Muscle layer of duodenum (tissue), 2 donors: ENCODE results near the gene STARD5.

ENCODE experiments used
- H3K27ac ChIP-seq: one replicate; pipeline ENCODE4 v1.7.0; 2013; ENCODE audit warnings: mild to moderate bottlenecking, low read length
- H3K27me3 ChIP-seq: one replicate; pipeline ENCODE4 v1.7.0; 2013; ENCODE audit warnings: low read depth, mild to moderate bottlenecking, control low read depth, low read length
- H3K36me3 ChIP-seq, 2 donors: one replicate each; pipeline ENCODE4 v1.7.0; 2013; ENCODE audit warnings: low read length in 2 of 2, control low read depth in 1 of 2, mild to moderate bottlenecking in 1 of 2; ENCODE audit not compliant: insufficient read depth in 2 of 2, control insufficient read depth in 1 of 2
- H3K4me1 ChIP-seq, 2 donors: one replicate each; pipeline ENCODE4 v1.7.0; 2013; ENCODE audit warnings: low read length in 2 of 2, mild to moderate bottlenecking in 2 of 2, control low read depth in 1 of 2, moderate library complexity in 1 of 2; ENCODE audit not compliant: insufficient read depth in 2 of 2, control insufficient read depth in 1 of 2
- H3K4me3 ChIP-seq, 2 donors: one replicate each; pipeline ENCODE4 v1.7.0; 2013; ENCODE audit warnings: low read length in 2 of 2, low read depth in 1 of 2, mild to moderate bottlenecking in 1 of 2
- H3K9me3 ChIP-seq, 2 donors: one replicate each; pipeline ENCODE4 v1.7.0; 2013; ENCODE audit warnings: low read length in 2 of 2, control low read depth in 1 of 2, mild to moderate bottlenecking in 1 of 2; ENCODE audit not compliant: control insufficient read depth in 1 of 2
- donor health status: healthy.

Gene STARD5

GRCh38 chr15:81323559-81323943, 390 bp downstream of the STARD5 start:
- Histone ChIP-seq H3K4me3 (peak overlapping the region; percentile 63 to 74), H3K9me3 (no peaks in the 10 kb centered on the region), H3K27ac (peak overlapping the region; percentile 65), H3K4me1 (peaks cover 0 to 16% of the 10 kb centered on the region in 2 donors), H3K27me3 (no peaks in the 10 kb centered on the region), H3K36me3 (peaks cover 0 to 5% of the 10 kb centered on the region in 2 donors)

- Histone ChIP-seq H3K4me3 (peak overlapping the region; percentile 6 to 74), H3K9me3 (no peaks in the 10 kb centered on the region), H3K36me3 (peaks cover 5 to 11% of the 10 kb centered on the region in 2 donors)
Measured at GRCh38 chr15:81322676-81323253, 1.2 kb downstream of the STARD5 start.

GRCh38 chr15:81321667-81322066, 2.3 kb downstream of the STARD5 start:
- Histone ChIP-seq H3K9me3 (no peaks in the 10 kb centered on the region), H3K36me3 (peaks cover 11 to 22% of the 10 kb centered on the region in 2 donors), H3K27me3 (no peaks in the 10 kb centered on the region), H3K4me1 (peaks cover 0 to 16% of the 10 kb centered on the region in 2 donors), H3K4me3 (no peak overlapping the region), H3K27ac (no peak overlapping the region)

More at GRCh38 chr15:81322676-81323253, 1.2 kb downstream of the STARD5 start:
- Histone ChIP-seq H3K4me1 (peaks cover 0 to 16% of the 10 kb centered on the region in 2 donors), H3K27ac (peak overlapping the region; percentile 33), H3K27me3 (no peaks in the 10 kb centered on the region)

- Histone ChIP-seq H3K4me1 (peaks cover 3 to 11% of the 10 kb centered on the region in 2 donors), H3K27me3 (no peaks in the 10 kb centered on the region)
Measured at GRCh38 chr15:81317642-81318017, 6.3 kb downstream of the STARD5 start.

GRCh38 chr15:81316267-81316666, 7.7 kb downstream of the STARD5 start:
- Histone ChIP-seq H3K36me3 (peaks cover 11 to 31% of the 10 kb centered on the region in 2 donors), H3K27me3 (no peaks in the 10 kb centered on the region), H3K27ac (no peak overlapping the region), H3K9me3 (no peaks in the 10 kb centered on the region), H3K4me1 (peaks cover 4 to 15% of the 10 kb centered on the region in 2 donors), H3K4me3 (no peak overlapping the region)

More at GRCh38 chr15:81317642-81318017, 6.3 kb downstream of the STARD5 start:
- peaks cover 11 to 26% of the 10 kb centered on the region in 2 donors for H3K36me3 ChIP-seq
- H3K4me3 ChIP-seq, result no peak overlapping the region
- H3K27ac ChIP-seq, result no peak overlapping the region
- no peaks in the 10 kb centered on the region for H3K9me3 ChIP-seq

- Histone ChIP-seq H3K9me3 (no peaks in the 10 kb centered on the region), H3K4me3 (no peak overlapping the region), H3K27me3 (no peaks in the 10 kb centered on the region), H3K27ac (no peak overlapping the region), H3K4me1 (peaks cover 4 to 21% of the 10 kb centered on the region in 2 donors), H3K36me3 (peaks cover 11 to 31% of the 10 kb centered on the region in 2 donors)
Measured at GRCh38 chr15:81315452-81316175, 8.3 kb downstream of the STARD5 start.

- no peaks in the 10 kb centered on the region for H3K9me3 ChIP-seq
- H3K36me3 ChIP-seq, result peaks cover 16 to 29% of the 10 kb centered on the region in 2 donors
- H3K27ac ChIP-seq, result no peak overlapping the region
- H3K4me3 ChIP-seq, result no peak overlapping the region
- H3K27me3 ChIP-seq, result no peaks in the 10 kb centered on the region
- H3K4me1 ChIP-seq, result peaks cover 4 to 25% of the 10 kb centered on the region in 2 donors
Measured at GRCh38 chr15:81314378-81314777, 9.6 kb downstream of the STARD5 start.

- no peak overlapping the region for H3K27ac ChIP-seq
Measured at GRCh38 chr15:81313686-81314085, 10.3 kb downstream of the STARD5 start.

GRCh38 chr15:81312790-81313543, 11.0 kb downstream of the STARD5 start:
- no peaks in the 10 kb centered on the region for H3K9me3 ChIP-seq
- H3K27me3 ChIP-seq, result no peaks in the 10 kb centered on the region
- peak overlapping the region; percentile 50 for H3K27ac ChIP-seq
- H3K4me1 ChIP-seq, result peaks cover 4 to 25% of the 10 kb centered on the region in 2 donors
- H3K4me3 ChIP-seq, result no peak overlapping the region
- H3K36me3 ChIP-seq, result peaks cover 23 to 34% of the 10 kb centered on the region in 2 donors

More at GRCh38 chr15:81313686-81314085, 10.3 kb downstream of the STARD5 start:
- Histone ChIP-seq H3K4me1 (peaks cover 4 to 25% of the 10 kb centered on the region in 2 donors), H3K4me3 (no peak overlapping the region), H3K9me3 (no peaks in the 10 kb centered on the region), H3K27me3 (no peaks in the 10 kb centered on the region), H3K36me3 (peaks cover 20 to 34% of the 10 kb centered on the region in 2 donors)

GRCh38 chr15:81311752-81312464, 12.0 kb downstream of the STARD5 start:
- peak overlapping the region; percentile 50 for H3K27ac ChIP-seq
- no peaks in the 10 kb centered on the region for H3K27me3 ChIP-seq
- H3K36me3 ChIP-seq, result peaks cover 16 to 30% of the 10 kb centered on the region in 2 donors
- peaks cover 4 to 25% of the 10 kb centered on the region in 2 donors for H3K4me1 ChIP-seq
- H3K9me3 ChIP-seq, result no peaks in the 10 kb centered on the region
- no peak overlapping the region for H3K4me3 ChIP-seq
